ENCODE results near the gene ZNF202. TPM values are rescaled to one million over a fixed set of nuclear protein-coding genes. Genes with fewer than 3 reads are reported as not detected.

The ZNF202 gene
- total RNA-seq, 1 donor from 2014 or later = 22.8 TPM

DNA sequence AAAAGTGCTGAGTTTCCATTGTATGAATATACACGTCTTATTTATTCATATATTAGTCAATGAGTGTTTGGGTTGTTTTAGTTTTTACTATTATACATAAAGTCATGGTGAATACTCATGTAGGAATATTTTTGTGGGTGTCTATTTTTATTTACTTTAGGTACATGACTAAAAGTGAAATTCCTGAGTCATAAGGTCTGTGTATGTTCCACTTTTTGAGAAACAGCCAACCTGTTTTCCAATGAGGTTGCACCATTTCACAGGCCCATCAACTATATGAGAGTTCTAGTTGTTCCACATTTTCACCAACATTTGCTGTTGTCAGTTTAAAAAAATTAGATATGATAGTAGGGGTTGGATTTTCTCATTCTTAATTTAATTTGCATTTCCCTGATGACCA is 19.4 kb upstream of the ZNF202 start:
- H3K27me3 Mint-ChIP-seq (ENCODE audit: low read depth) = peaks cover 17% of the 10 kb centered on the region
- TF ChIP-seq, protein P1, sequence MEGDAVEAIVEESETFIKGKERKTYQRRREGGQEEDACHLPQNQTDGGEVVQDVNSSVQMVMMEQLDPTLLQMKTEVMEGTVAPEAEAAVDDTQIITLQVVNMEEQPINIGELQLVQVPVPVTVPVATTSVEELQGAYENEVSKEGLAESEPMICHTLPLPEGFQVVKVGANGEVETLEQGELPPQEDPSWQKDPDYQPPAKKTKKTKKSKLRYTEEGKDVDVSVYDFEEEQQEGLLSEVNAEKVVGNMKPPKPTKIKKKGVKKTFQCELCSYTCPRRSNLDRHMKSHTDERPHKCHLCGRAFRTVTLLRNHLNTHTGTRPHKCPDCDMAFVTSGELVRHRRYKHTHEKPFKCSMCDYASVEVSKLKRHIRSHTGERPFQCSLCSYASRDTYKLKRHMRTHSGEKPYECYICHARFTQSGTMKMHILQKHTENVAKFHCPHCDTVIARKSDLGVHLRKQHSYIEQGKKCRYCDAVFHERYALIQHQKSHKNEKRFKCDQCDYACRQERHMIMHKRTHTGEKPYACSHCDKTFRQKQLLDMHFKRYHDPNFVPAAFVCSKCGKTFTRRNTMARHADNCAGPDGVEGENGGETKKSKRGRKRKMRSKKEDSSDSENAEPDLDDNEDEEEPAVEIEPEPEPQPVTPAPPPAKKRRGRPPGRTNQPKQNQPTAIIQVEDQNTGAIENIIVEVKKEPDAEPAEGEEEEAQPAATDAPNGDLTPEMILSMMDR (conservative IDR thresholded peaks at IDR 0.05) = no peak
- H3K9me3 Mint-ChIP-seq = peaks cover 11% of the 10 kb centered on the region
- H3K27ac Mint-ChIP-seq (ENCODE audit: unreplicated experiment) = no peak overlapping the region
- DNase-seq (ENCODE audit: low read depth, low spot score) = no peak
- H3K36me3 Mint-ChIP-seq (ENCODE audit: low read depth) = peaks cover 3% of the 10 kb centered on the region
- no peaks in the 10 kb centered on the region for H3K4me1 Mint-ChIP-seq
- H3K4me3 Mint-ChIP-seq = no peak overlapping the region

DNA sequence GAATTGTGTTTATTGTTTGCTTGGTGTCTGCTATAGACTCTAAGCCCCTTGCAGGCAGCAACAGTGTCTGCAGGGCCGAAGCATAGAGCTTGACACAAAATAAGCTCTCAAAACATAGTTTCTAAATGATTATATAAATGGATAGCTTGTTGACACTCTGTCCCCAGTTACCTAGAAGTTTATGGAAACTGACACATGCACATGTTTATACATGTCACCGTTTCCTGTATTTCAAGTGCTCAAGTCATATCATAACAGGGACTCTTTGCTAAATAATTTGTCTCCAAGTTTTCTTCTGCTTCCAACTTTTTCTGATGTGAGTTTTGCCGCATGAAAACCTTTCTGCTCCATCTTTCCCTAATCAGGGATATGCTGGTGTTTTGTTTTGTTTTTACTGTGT is 16.5 kb upstream of the ZNF202 start:
- no peak for DNase-seq (ENCODE audit: low read depth, low spot score)
- H3K4me3 Mint-ChIP-seq = no peak overlapping the region
- TF ChIP-seq, protein P1 (conservative IDR thresholded peaks at IDR 0.05) = no peak
- no peaks in the 10 kb centered on the region for H3K4me1 Mint-ChIP-seq
- H3K9me3 Mint-ChIP-seq = peaks cover 8% of the 10 kb centered on the region
- H3K36me3 Mint-ChIP-seq (ENCODE audit: low read depth) = peaks cover 3% of the 10 kb centered on the region
- peaks cover 19% of the 10 kb centered on the region for H3K27me3 Mint-ChIP-seq (ENCODE audit: low read depth)
- no peak overlapping the region for H3K27ac Mint-ChIP-seq (ENCODE audit: unreplicated experiment)

GRCh38 chr11:123755813-123756212 is 14.4 kb upstream of the ZNF202 start:
- Mint-ChIP-seq H3K4me1 (no peaks in the 10 kb centered on the region), H3K9me3 (no peaks in the 10 kb centered on the region), H3K27ac (ENCODE audit: unreplicated experiment) (no peak overlapping the region), H3K36me3 (ENCODE audit: low read depth) (no peaks in the 10 kb centered on the region), H3K4me3 (no peak overlapping the region), H3K27me3 (ENCODE audit: low read depth) (peaks cover 35% of the 10 kb centered on the region)
- TF ChIP-seq, protein P1 (conservative IDR thresholded peaks at IDR 0.05) = no peak
- DNase-seq (ENCODE audit: low read depth, low spot score) = no peak

GRCh38 chr11:123755344-123755743 is 13.9 kb upstream of the ZNF202 start:
- H3K4me1 Mint-ChIP-seq = no peaks in the 10 kb centered on the region
- H3K27ac Mint-ChIP-seq (ENCODE audit: unreplicated experiment) = no peak overlapping the region
- TF ChIP-seq, protein P1 (conservative IDR thresholded peaks at IDR 0.05) = no peak
- no peaks in the 10 kb centered on the region for H3K36me3 Mint-ChIP-seq (ENCODE audit: low read depth)
- DNase-seq (ENCODE audit: low read depth, low spot score) = no peak
- no peak overlapping the region for H3K4me3 Mint-ChIP-seq
- H3K27me3 Mint-ChIP-seq (ENCODE audit: low read depth) = peaks cover 37% of the 10 kb centered on the region
- H3K9me3 Mint-ChIP-seq = no peaks in the 10 kb centered on the region

DNA sequence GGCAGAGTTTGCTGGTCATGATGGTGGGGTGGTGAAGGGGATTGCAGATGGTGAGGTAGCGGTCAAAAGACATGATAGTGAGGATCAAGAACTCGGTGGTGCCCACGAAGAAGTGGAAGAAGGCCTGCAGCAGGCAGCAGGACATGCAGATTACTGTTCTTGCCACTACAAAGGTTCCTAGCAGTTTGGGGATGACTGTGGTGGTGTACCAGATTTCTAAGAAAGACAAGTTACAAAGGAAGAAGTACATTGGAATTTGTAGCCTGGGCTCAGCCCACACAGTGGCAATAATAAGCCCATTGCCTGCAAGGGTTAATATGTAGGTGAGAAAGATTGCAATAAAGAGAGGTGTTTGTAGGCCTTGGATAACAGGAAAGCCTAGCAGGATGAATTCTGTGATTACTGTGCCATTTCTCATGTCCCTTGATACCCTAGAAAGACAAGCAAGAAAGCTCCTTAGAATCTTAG is 12.7 kb upstream of the ZNF202 start, which contains the start of gene OR6X1:
Gene OR6X1 (minus strand): TSS at position 418 of the 468 bp plus-strand sequence. CDS start 0 bp downstream, at position 418.
- H3K36me3 Mint-ChIP-seq (ENCODE audit: low read depth) = no peaks in the 10 kb centered on the region
- H3K4me3 Mint-ChIP-seq = no peak within 1 kb of the TSS
- no peaks in the 10 kb centered on the region for H3K4me1 Mint-ChIP-seq

More for the DNA sequence above, 12.7 kb upstream of the ZNF202 start, which contains the start of gene OR6X1:
- DNase-seq (ENCODE audit: low read depth, low spot score) = no peak
- TF ChIP-seq, protein P1 (conservative IDR thresholded peaks at IDR 0.05) = no peak
- H3K27ac Mint-ChIP-seq (ENCODE audit: unreplicated experiment) = peak within 1 kb of the TSS; percentile 76
- peaks cover 41% of the 10 kb centered on the region for H3K27me3 Mint-ChIP-seq (ENCODE audit: low read depth)
- H3K9me3 Mint-ChIP-seq = no peaks in the 10 kb centered on the region
